ENCODE results near the gene TMEM52. TPM values are rescaled to one million over a fixed set of nuclear protein-coding genes. Genes with fewer than 3 reads are reported as not detected.
A peak's percentile ranks its signal among the peaks of the same experiment; 100 is the strongest.

Gene TMEM52
- total RNA-seq, 1 donor from 2014 or later: not detected

- Mint-ChIP-seq H3K27me3 (ENCODE audit: unreplicated experiment) (no peaks in the 10 kb centered on the region), H3K9me3 (ENCODE audit: unreplicated experiment) (no peaks in the 10 kb centered on the region), H3K4me3 (ENCODE audit: unreplicated experiment) (no peak overlapping the region), H3K4me1 (ENCODE audit: unreplicated experiment) (no peaks in the 10 kb centered on the region), H3K27ac (ENCODE audit: unreplicated experiment) (no peak overlapping the region), H3K36me3 (ENCODE audit: unreplicated experiment) (no peaks in the 10 kb centered on the region)
- TF ChIP-seq, protein P1, sequence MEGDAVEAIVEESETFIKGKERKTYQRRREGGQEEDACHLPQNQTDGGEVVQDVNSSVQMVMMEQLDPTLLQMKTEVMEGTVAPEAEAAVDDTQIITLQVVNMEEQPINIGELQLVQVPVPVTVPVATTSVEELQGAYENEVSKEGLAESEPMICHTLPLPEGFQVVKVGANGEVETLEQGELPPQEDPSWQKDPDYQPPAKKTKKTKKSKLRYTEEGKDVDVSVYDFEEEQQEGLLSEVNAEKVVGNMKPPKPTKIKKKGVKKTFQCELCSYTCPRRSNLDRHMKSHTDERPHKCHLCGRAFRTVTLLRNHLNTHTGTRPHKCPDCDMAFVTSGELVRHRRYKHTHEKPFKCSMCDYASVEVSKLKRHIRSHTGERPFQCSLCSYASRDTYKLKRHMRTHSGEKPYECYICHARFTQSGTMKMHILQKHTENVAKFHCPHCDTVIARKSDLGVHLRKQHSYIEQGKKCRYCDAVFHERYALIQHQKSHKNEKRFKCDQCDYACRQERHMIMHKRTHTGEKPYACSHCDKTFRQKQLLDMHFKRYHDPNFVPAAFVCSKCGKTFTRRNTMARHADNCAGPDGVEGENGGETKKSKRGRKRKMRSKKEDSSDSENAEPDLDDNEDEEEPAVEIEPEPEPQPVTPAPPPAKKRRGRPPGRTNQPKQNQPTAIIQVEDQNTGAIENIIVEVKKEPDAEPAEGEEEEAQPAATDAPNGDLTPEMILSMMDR (IDR thresholded peaks at IDR 0.05): no peak
- peak; percentile 84 for DNase-seq (ENCODE audit: extremely low spot score, unreplicated experiment)
Observed at GRCh38 chr1:1920608-1921458, 1.8 kb upstream of the TMEM52 start.

DNA sequence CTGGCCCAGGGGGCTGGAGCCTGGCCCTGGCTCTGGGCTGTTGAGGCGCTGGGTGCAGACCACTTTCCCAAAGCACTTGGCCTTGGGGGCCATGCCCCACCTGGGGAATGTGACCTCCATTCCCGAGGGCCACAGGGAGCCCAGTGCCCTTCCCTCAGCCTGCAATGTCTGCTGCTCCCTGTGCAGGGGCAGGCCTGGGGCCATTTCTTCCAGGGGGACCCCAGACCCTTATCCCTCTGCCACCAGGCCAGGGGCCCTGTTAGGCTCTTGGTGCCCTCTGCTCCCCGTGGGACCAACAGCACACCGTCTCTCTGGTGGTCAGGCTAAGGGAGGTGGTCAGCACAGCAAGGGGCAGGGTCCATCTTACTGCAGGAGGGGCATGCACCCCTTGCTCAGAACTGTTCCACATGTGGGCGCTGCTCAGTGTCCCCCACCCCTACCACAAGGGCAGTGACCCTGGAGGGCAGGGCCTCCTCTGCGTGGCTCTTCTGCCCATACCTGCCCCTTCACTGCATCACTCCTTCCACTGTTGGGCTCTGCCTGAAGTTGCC is 1.1 kb upstream of the TMEM52 start:
- DNase-seq (ENCODE audit: extremely low spot score, unreplicated experiment): no peak
- H3K36me3 Mint-ChIP-seq (ENCODE audit: unreplicated experiment): no peaks in the 10 kb centered on the region
- TF ChIP-seq, protein P1 (IDR thresholded peaks at IDR 0.05): no peak
- no peak overlapping the region for H3K27ac Mint-ChIP-seq (ENCODE audit: unreplicated experiment)
- no peak overlapping the region for H3K4me3 Mint-ChIP-seq (ENCODE audit: unreplicated experiment)
- H3K27me3 Mint-ChIP-seq (ENCODE audit: unreplicated experiment): no peaks in the 10 kb centered on the region
- no peaks in the 10 kb centered on the region for H3K4me1 Mint-ChIP-seq (ENCODE audit: unreplicated experiment)
- no peaks in the 10 kb centered on the region for H3K9me3 Mint-ChIP-seq (ENCODE audit: unreplicated experiment)

DNA sequence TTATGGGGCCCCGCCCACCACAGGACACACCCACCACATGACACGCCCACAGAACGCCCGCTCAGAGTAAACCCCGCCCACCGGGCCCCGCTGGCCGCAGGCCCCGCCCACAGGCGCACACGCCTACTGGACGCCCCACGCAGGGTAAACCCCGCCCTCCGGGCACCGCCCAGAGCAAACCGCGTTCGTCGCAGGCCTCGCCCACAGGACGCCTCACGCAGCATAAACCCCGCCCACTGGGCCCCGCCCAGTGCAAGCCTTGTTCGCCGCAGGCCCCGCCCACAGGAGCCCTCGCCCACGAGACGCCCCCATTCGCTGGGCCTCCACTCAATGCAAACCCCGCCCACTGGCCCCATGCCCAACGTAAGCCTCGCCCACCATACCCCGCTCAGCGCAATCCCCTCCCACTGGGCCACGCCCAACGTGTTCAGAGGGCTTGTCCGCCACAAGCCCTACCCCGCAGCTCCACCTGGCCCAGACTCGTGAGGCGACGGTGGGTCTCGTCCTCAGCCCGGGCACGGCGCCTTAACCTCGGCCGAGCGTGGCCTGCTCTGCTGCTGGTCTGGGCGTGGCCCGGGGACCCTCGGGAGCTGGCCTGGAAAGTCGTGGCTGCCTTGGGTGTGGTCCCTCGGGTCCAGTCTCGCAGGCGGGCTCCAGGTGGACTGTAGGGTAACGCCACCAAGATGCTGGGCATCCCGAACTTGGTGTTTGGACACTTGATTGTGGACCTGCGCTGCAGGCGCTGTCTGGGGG is 401 bp upstream of the TMEM52 start:
- TF ChIP-seq, protein P1 (IDR thresholded peaks at IDR 0.05): no peak
- no peaks in the 10 kb centered on the region for H3K36me3 Mint-ChIP-seq (ENCODE audit: unreplicated experiment)
- no peaks in the 10 kb centered on the region for H3K4me1 Mint-ChIP-seq (ENCODE audit: unreplicated experiment)
- H3K27ac Mint-ChIP-seq (ENCODE audit: unreplicated experiment): peak overlapping the region; percentile 59
- H3K4me3 Mint-ChIP-seq (ENCODE audit: unreplicated experiment): peak overlapping the region; percentile 69
- H3K27me3 Mint-ChIP-seq (ENCODE audit: unreplicated experiment): no peaks in the 10 kb centered on the region
- H3K9me3 Mint-ChIP-seq (ENCODE audit: unreplicated experiment): no peaks in the 10 kb centered on the region
- peak; percentile 99 for DNase-seq (ENCODE audit: extremely low spot score, unreplicated experiment)

- no peaks in the 10 kb centered on the region for H3K4me1 Mint-ChIP-seq (ENCODE audit: unreplicated experiment)
- peak overlapping the region; percentile 44 for H3K4me3 Mint-ChIP-seq (ENCODE audit: unreplicated experiment)
- H3K27me3 Mint-ChIP-seq (ENCODE audit: unreplicated experiment): no peaks in the 10 kb centered on the region
- H3K36me3 Mint-ChIP-seq (ENCODE audit: unreplicated experiment): no peaks in the 10 kb centered on the region
- no peak overlapping the region for H3K27ac Mint-ChIP-seq (ENCODE audit: unreplicated experiment)
- TF ChIP-seq, protein P1 (IDR thresholded peaks at IDR 0.05): no peak
- no peak for DNase-seq (ENCODE audit: extremely low spot score, unreplicated experiment)
- H3K9me3 Mint-ChIP-seq (ENCODE audit: unreplicated experiment): no peaks in the 10 kb centered on the region
Observed at GRCh38 chr1:1917995-1918900, 831 bp downstream of the TMEM52 start.

All from osteocyte (in vitro differentiated cells).